NB4 (cell line): ENCODE results near the gene DDX54.

Source experiments
- CTCF ChIP-seq: IDR thresholded peaks from one replicate; pipeline ENCODE4 v1.5.1; 2012; ENCODE audit warnings: low read depth, low read length
- POLR2A ChIP-seq: IDR thresholded peaks from 2 replicates; pipeline ENCODE4 v1.6.1; 2011; ENCODE audit warnings: mild to moderate bottlenecking; ENCODE audit not compliant: insufficient read length; ENCODE audit errors: extremely low read depth
- TF ChIP-seq, protein P1 (sequence below): IDR thresholded peaks from 2 replicates; pipeline ENCODE4 v1.6.1; 2011; ENCODE audit warnings: low read depth, low read length

DNA sequence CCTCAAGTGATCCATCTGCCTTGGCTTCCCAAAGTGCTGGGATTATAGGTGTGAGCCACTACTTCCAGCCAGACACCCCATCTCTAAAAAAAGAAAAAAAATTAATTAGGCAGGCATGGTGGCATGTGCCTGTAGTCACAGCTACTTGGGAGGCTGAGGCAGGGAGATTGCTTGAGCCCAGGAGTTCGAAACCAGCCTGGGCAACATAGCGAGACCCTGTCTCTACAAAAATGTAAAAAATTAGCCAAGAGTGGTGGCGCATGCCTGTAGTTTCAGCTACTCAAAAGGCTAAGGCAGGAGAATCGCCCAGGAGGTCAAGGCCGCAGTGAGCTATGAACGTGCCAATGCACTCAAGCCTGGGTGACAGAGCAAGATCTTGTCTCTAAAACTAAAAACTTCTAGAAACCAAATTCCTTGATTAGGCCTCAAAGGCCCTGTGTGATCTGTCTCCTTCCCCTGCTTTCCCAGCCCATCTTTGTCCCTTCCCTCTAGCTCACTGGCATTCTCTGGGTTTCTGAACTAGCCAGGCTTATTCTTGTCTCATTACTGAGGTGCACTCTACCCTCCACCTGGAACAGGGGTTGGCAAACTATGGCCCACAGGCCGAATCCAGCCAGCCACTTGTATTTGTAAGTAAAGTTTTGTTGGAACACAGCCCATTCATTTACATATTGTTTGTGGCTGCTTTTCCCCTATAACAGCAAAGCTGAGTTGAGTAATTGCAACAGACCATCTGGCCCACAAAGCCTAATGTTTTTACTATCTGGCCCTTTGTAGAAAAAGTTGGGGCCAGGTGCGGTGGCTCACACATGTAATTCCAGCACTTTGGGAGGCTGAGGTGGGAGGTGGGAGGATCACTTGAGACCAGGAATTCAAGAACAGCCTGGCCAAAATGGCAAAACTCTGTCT lies 18.8 kb upstream of the DDX54 start:
- TF ChIP-seq CTCF (no peak), POLR2A (no peak)
- TF ChIP-seq, protein P1, sequence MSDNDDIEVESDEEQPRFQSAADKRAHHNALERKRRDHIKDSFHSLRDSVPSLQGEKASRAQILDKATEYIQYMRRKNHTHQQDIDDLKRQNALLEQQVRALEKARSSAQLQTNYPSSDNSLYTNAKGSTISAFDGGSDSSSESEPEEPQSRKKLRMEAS = peak; percentile 35
